IPS DF 19.7 (cell line): Measurements from ENCODE around the gene STK32B.

Experiments
- DNase-seq: peaks from one replicate; pipeline ENCODE4 v3.0.0-alpha.2; 2013; ENCODE audit warnings: low read depth, low spot score

STK32B gene

DNA sequence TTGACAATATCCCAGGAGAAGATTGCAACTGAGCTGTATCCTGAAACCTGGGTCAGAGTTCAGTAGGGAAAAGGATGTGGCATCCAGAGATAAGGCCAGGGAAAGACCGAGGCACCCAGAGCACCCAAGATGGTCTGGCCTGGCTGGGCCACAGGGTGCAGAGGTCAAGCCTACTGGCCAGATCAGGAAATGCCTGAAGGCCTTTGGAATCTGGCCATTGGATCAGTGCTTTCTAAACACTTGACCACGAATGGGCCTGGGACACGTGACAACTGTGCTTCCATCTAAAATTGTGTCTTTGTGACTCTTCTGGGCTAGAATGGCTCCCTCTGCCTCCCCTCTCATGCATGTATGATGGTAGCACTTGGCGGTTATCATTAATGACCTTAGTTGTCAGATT is 340.2 kb downstream of the STK32B start:
- no peak for DNase-seq

DNA sequence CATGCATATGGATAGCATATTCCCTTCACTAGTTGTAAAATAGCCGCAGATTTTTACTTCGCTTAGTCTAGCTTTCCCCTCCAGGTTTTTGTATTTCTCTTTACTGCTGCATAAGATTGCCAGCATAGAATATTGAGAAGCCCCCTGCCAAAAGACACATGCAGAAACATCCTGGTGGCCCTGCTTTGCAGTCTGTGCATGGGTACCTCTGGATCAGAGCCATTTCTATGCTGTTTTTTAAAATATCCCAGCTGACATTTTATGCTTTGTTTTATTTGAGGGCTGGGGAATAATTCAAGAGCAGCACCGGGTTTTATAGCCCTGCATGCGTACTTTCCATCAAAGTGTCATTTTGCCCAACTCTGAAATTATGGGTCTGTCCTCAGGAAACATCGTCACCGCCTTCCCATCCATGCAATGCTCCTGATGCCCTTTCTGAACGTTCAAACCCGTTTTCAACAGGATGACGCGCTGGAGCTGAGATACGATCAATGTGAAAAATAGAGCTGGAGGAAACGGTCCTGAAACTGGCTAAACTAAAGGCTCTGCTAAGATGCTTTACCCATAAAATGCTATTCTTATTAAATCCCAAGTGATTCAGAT is 342.7 kb downstream of the STK32B start:
- no peak for DNase-seq

DNA sequence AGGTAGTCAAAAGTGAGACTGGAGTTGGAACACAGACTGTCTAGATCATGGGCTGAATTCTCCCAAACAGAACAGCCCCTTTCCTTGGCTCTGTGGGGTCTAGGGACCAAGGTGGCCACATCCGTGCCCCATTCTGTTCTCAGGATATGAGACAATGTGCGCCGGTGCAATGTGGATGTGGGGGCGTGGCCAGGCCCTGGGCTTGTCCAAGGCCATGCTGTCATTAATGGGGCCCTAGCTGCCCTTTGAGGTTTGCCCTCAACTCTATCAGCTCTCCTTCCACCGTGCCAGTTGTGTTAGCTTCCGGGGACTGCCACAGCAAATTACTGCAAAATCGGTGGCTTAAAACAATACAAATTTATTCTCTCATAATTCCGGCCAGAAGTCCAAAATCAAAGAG is 344.5 kb downstream of the STK32B start:
- DNase-seq = no peak

DNA sequence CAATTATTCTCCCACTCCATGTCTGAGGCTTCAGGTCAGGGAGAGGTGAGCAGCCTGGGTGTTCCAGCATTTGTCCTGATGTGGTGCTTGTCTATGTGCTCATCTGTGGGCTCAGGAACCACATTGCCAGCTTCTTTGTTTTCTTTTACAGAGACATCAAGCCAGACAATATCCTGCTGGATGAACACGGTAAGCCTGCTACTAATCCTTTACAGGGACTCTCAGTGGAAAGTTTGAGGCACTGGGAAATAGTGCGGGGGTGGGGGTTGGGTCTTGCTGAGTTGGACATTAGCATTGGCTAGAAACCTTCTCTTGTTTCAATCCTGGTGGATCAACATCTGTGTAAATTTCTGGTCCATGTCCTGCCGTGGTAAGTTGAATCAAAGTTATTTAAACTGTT is 346.8 kb downstream of the STK32B start:
- DNase-seq = no peak

DNA sequence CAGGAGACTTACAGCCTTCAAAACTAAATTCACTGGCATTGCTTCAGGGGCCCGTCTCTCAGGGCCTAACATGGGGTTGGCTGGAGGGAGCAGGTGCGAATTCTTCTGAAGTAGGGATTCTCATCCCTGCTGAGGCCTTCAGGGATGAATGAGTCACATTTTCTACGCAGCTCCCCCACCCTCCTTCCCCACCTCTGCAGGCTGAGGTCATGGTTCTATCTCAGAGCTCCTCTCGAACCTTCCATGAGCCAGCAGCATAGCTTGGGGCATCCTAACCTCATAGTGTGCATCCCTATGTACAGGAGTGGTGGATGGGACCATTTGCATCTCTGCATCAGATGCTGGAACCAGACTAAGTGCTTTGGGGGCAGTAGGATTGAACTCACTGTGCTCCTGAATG is 347.8 kb downstream of the STK32B start:
- DNase-seq = no peak

DNA sequence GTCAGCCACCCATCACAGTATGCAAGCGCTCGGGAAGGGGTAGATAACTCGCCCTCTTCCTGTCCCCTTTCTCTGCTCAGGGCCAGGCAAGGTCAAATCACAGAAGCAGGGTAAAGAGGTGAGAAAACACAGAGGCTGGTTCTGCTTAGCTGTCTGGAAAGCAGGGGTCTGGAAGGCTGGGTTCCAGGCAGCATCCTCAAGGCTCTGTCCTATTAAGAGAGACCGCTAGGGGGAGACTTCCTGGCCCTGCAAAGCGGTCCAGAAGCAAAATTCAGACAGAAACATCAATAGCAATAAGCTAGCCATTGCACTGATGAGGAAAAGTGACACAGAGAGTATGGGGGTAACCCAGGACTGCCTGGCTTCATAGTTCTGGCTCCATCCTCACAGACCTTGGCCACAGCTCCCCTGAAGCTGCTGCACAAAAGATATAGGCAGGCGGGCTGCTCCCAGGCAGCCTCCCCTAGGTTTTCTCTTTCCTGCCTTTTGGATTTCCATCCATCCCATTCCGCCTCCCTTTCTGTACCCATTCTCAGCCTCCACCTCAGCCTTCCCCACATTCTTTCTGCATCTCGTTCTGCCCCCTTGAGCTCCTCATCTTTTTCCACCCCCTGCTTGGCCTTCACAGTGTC is 348.6 kb downstream of the STK32B start:
- DNase-seq = no peak

DNA sequence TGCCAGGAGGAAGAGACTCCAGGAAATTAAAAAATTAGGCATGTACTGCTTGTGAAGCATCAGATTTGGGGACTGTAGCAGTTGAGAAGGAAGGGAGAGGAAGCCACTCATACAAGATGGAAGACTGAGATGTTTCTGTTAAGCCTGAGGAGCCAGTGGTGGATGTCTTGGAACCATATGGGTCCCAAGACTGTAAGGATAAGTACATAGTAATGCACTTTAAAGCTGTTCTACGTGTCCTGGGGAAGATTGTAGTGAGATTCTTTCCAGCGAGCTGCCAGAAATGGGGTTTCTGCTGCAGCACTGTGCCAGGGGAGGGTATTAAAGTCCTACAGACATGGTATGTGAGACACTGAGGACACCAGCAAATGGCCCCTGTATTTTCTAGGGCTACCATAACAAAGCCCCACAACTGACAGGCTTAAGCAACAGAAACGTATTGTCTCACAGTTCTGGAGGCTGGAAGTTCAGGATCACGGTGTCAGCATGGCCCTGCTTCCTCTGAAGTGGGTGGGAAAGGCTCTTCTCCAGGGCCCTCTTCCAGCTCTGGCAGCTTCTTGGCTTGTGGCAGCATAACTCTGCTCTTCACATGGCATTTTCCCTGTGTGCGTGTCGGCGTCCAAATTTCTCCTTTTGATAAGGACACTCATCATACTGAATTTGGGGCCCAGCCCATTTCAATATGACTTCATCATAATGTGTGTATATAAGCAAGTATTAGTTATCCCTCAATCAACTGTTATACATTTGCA is 352.6 kb downstream of the STK32B start:
- DNase-seq = no peak

DNA sequence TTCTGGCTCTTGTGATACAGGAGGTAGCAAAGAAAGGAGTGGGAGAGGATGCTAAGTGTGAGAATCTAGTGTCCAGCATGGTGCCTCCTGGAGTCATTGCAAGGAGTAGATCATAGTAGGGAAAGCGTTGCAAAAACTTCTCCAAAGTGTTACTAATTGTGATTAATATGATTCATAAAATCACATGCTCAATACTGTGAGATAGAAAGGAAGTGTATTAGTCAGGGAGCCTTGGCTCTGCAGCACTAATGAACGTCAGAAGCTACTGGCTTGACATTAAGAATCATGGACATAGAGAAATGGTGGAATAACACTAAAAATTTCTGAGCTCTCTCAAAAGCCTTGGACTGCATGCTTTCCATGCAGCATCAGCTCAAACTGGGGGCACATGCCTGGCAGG is 358.0 kb downstream of the STK32B start:
- DNase-seq = no peak

DNA sequence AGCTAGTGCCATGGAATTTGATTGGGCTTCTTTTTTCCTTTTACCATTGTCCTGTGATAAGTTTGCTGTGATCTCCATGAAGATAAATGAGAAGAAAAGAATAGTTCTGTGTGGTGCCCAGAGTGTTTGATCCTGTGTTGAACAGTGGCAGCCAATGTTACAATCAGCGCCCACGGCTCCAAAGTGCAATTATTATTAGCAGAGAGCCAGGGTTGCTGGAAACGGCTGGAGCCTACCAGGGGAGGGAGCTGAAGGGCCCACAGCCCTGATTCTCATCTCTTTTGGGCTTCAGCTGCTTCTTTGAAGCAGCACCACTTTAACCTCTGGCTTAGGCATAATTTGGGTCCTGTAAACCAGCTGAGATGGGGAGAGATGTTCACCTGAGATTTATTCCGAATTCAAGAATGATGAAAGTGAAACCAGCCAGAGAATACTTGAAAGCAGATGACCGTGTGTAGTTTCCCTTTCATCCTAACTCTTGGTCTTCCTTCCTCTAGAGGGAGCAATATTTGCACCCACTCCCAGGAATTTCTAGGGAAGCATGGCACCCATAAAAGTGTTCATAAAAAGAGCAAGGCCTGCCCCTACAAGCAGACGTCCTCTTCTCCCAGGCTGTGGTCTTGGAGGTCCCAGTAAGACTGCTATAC is 358.8 kb downstream of the STK32B start:
- no peak for DNase-seq

DNA sequence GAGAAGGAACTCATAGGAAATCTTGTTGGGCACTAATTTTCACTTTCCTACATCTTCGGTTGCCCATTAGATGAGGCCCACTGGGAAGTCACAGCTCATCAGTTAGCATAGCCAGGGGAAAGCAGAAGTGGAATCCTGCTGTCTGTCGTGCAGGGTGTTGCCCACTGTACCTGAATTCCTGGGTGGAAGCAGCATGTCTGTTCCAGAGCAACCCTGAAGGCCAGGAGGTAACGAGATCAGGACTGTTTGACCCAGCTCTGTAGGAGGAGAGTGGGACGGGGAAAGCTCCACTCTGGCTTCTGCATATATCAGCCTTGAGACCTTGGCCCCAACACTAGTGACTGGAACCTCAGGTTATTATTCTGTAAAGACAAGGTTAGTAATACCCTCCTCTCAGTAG is 361.0 kb downstream of the STK32B start:
- DNase-seq = no peak

DNA sequence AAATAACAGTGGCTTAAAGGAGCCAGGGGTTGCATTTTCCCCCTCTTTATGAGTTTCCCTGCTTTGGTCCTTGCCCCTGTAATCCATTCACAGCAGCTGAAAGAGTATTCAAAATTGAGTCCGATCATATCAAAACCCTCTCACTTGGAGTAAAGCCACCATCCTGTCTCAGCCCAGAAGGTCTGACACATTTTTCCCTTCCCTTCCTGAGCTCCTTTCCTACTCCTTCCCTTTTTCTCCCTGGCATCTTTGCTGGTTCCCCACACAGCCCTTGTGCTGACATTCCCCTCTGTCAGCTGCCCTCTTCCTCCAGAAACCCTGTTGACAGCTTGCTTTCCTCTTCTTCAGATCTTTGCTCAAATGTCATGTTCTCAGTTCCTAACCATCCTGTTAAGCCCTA is 361.5 kb downstream of the STK32B start:
- DNase-seq = no peak

DNA sequence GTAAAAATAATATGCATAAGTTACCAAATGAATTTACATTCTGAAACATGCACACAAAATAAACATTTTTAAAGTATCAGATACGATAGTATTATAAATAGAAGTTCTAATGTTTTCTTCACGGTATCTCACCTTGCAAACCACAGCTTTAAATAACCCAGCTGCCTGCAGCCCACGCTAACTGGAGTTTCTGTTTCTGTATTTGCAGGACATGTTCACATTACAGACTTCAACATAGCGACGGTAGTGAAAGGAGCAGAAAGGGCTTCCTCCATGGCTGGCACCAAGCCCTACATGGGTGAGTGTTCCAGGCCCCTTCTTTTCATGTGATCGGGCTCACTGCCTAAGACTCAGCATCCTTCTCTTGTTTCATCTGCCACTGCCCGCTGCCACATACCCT is 365.4 kb downstream of the STK32B start:
- no peak for DNase-seq

DNA sequence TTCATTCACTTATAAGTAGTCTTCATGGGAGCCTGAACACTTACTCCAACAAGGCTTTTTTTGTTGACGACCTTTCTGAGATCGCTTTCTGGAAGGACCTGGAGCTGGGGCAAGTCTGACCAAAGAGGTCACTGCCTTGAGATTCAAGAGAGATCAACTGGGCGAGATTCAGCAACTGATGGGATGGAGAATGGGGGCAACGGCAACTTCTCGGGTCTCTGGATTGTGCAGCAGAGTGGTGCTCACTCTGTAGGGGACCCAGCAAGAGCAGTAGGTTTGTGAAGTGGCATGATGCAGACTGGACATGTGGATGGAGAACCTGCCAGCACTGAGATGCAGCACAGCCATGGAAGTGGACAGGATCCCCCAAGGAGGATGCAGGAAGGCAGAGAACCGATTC is 369.0 kb downstream of the STK32B start:
- no peak for DNase-seq

DNA sequence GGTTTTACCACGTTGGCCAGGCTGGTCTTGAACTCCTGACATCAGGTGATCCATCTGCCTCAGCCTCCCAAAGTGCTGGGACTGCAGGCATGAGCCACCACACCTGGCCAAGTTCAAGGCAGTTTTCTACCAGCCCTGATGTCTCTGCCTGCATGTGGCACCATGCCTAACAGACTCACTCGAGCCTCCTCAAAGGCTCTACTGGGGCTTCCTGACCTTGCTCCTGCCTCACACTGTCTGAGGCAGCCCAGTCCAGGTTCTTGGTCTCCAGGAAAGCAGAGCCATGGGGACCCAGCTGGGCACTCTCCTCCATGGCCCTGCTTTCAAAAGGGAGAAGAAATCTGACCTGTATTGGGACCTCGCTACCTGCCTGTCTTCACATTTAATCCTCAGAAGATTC is 370.1 kb downstream of the STK32B start:
- no peak for DNase-seq

DNA sequence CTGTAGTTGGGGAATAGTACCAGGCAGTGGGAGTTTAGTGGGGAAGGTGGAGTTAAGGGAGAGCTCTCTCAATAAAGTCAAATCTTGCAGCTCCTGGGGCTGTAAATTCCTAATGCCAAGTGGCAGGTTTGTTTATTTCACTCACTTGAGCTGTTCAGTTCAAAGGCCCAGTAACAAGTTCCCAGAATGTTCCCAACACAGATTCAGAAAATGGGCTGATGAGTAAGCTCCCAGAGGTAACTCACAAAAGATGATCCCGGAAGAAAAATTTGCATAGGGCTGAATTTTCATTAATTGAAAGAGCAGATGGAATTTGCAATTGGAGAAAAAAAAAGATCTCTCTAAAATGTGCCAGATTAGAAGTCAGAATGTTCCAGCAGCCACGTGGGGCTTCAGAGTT is 370.9 kb downstream of the STK32B start:
- DNase-seq = no peak

DNA sequence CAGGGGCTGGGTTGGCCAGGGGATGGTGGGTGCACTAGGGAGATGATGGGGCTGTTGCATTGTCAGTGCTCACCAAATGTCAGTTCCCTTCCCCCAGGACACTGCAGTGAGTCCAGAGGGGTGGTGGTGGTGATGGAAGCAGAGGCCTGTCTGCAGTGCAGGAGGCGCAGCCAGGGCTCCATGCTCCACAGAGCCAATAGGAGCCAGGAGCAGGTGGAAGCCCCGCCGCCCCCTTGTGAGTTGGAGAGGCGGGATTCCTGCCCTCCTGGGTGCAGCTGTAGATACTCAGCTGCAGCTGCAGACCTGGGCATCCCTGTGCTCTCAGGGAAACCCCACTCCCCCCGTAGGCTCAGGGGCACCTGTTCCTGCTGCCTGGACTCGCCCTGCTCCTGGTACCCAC is 372.4 kb downstream of the STK32B start:
- DNase-seq = no peak

DNA sequence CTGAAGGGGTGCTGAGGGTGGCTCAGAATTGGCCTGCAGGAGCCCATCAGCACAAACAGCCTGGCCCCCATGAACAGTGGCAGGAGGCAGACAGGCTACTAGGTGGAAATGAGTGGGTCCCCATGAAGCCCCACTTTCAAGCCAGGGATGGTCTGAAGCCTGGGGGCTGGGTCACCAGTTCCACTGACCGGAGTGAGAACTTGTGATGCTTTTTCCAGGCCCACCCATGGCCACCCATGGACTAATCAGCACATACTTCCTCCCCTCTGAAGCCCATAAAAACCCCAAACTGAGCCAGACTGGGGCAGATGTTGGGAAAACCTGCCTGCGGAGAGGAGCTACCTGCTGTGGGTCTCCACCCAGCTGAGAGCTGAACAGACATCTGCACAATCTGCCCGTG is 372.9 kb downstream of the STK32B start:
- DNase-seq = no peak

DNA sequence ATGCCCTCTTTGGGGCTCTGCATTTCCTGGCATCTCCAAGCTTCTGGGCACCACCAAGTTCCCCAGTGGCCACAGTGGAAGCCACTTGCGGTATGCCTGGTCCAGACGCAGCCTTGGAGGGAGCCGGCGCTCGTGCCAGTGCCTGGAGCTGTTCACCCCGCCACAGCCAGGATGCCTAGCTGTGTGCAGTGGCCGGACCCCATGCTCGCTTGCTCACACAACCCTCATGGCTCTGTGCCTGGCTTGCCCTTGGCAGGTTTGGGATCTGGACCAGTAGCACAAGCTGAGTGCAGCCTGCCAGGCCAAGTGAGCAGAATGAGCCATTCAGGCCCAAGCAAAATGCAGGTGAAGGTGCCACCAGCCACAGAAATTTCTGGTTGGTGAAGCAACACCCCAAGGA is 373.6 kb downstream of the STK32B start:
- no peak for DNase-seq

DNA sequence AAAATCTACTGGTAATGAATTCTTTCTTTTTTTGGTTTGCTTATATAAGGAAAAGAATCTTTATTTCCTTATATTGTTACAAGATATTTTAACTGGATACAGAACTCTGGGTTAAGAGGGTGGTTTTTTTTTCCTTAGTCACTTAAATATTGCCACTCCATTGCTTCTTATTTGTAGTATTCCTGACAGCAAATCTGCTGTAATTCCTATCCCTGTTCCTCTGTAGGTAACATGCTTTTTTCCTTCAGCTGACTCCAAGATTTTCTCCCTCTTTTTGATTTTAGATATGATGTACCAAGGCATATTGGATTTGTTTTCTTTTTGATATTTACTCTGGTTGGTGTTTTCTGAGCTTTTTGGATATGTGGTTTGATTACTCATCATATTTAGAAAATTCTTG is 378.5 kb downstream of the STK32B start:
- no peak for DNase-seq

DNA sequence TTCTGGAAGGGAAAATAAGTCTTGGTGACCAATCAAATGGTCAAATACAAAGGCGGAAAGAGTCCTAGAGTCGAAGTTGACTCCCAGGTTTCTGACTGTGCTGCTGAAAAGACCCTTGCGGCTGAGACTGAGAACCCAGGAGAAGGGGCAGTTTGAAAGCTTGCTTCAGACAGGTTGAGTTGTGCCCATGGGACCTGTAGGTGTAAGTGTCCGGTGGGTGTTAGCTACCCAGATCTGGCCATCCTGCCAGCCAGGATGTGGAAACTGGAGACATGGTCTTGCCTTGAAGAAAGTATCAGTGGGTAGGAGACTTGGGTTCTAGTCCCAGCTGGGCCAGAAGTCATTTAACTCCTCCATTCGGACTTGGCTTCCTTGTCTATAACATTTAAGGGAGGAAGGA is 381.9 kb downstream of the STK32B start:
- no peak for DNase-seq

DNA sequence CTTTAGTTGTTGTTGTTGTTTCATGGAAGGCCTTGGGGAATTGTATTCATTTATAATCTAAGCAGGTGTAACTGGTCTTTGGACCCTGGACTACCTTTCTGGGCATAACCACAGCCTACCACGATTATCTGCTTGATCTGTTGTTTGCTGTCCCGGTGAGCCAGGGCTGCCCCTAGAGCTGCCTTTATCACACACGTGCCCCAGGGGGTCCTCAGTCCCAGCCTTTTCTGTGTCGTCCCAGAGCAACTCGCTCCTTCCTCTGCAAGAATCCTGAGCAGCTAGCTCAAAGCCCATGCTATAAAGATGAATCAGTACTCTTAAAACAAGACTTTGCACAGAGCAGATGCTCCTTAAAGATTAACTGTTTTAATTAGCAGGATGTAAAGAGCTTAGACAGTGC is 383.9 kb downstream of the STK32B start:
- no peak for DNase-seq

DNA sequence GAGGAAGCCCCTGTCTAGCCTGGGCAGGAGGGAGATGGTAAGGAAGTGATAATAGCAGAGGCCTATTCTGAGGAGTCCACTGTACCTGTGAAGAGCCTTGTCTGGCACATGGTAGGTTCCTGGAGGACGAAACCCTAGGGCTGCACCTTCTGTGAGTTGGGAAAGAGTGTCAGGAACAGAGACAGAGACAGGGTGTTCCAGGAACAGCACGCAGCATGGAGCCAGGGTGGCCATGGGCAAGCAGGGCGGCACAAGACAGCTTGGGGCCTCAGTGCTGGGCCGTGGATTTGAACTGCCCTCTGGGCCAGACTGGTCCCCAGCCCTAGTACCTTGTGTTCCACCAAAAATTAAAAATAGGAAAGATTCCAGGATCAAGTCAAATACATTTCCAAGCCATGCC is 384.5 kb downstream of the STK32B start:
- no peak for DNase-seq
